Right ventricle myocardium superior (tissue), 1 donor: ENCODE measurements around the gene COA3. TPM values are rescaled to one million over a fixed set of nuclear protein-coding genes. Genes with fewer than 3 reads are reported as not detected.
A peak's percentile ranks its signal among the peaks of the same experiment; 100 is the strongest.

Experiments
- ATAC-seq: fragments of 200-7000 bp; cut with Tn5 transposase; one replicate; pipeline ENCODE4 v1.9.1; 2020; ENCODE audit warnings: mild to moderate bottlenecking; ENCODE audit not compliant: poor library complexity
- DNase-seq: peaks from one replicate; pipeline ENCODE4 v3.0.0-alpha.2; 2020
- intact Hi-C: fragments of 100-400 bp; cut with DNase I; formaldehyde crosslinking; loops from one replicate; pipeline ENCODE4 v1.11.2; 2022
- long read RNA-seq: library from polyadenylated mRNA; unstranded; transcript quantifications from one replicate; pipeline ENCODE4 v2.0.0, GENCODE V29; 2021
- total RNA-seq: library from RNA; stranded (reverse); fragmentation: NEBNext Ultra II Directional; extraction: Animal tissue kit (Norgen Biotek cat#: 25700); gene quantifications from one replicate; pipeline ENCODE4 v1.2.1, GENCODE V29; 2021
- donor health status: DM: no; HTN: yes; CAD: no; lungs with severe emphysema.

COA3 gene
- 67.2 TPM for total RNA-seq
- long read RNA-seq, transcript COA3-201 (2 exons, 771 nt), result major isoform, 44 of 48 reads
- long read RNA-seq, partial matches to known transcripts, result 4 of 48 reads
- long read RNA-seq, other reads (novel, unspliced or antisense), result 0 of 48 reads

GRCh38 chr17:42798383-42799380 is at the start of gene COA3, which contains the start of gene CNTD1:
COA3 (minus strand) TSS chr17:42798704; CDS start chr17:42798681, 23 bp downstream.
CNTD1 (plus strand) TSS chr17:42798861; CDS start chr17:42799068, 207 bp downstream.
- peak; percentile 92 for DNase-seq
- intact Hi-C loops, result no loop called here
- peak; percentile 98 for ATAC-seq

GRCh38 chr17:42848093-42848492 is 49.6 kb upstream of the COA3 start:
- no peak for DNase-seq
- intact Hi-C loops, result no loop called here
- ATAC-seq, result no peak

GRCh38 chr17:42846594-42847280 is 48.2 kb upstream of the COA3 start:
- ATAC-seq (peak; percentile 29), DNase-seq (no peak)
- intact Hi-C loops, result no loop called here

GRCh38 chr17:42845918-42846593 is 47.6 kb upstream of the COA3 start:
- DNase-seq, result no peak
- no peak for ATAC-seq
- intact Hi-C loops, result no loop called here

- intact Hi-C loops, result no loop called here
- no peak for DNase-seq
- ATAC-seq, result no peak
These were observed 47.0 kb upstream of the COA3 start for GRCh38 chr17:42845556-42845917.

- intact Hi-C loops, result no loop called here
- ATAC-seq (no peak), DNase-seq (no peak)
These were observed 46.5 kb upstream of the COA3 start for GRCh38 chr17:42844761-42845555.

GRCh38 chr17:42844271-42844670 is 45.8 kb upstream of the COA3 start, which contains the start of gene AOC2:
AOC2 (plus strand) TSS chr17:42844580; CDS start chr17:42844627, 47 bp downstream.
- DNase-seq, result no peak
- intact Hi-C loops, result no loop called here
- no peak for ATAC-seq

- ATAC-seq (peak; percentile 85), DNase-seq (no peak)
- intact Hi-C loops, result loop anchor here (2.0 kb wide), 2 partner anchors 87 to 95 kb away; no protein-coding TSS in a partner anchor
These were observed 44.9 kb upstream of the COA3 start for GRCh38 chr17:42843358-42843934.

- intact Hi-C loops, result loop anchor here (2.0 kb wide), 2 partner anchors 89 to 97 kb away; no protein-coding TSS in a partner anchor
- ATAC-seq (no peak), DNase-seq (no peak)
These were observed 43.6 kb upstream of the COA3 start for GRCh38 chr17:42841975-42842685.

GRCh38 chr17:42835732-42836131 is 37.2 kb upstream of the COA3 start:
- DNase-seq, result no peak
- intact Hi-C loops, result no loop called here

GRCh38 chr17:42833767-42834422 is 35.4 kb upstream of the COA3 start:
- DNase-seq (no peak), ATAC-seq (no peak)
- intact Hi-C loops, result no loop called here

More at GRCh38 chr17:42835732-42836131, 37.2 kb upstream of the COA3 start:
- ATAC-seq, result no peak

GRCh38 chr17:42832934-42833766 is 34.6 kb upstream of the COA3 start, which contains the start of gene PSME3:
PSME3 (plus strand) TSS chr17:42833397; CDS start chr17:42833632, 235 bp downstream.
- peak; percentile 99 for ATAC-seq
- intact Hi-C loops, result no loop called here
- peak; percentile 96 for DNase-seq

- no peak for ATAC-seq
- intact Hi-C loops, result no loop called here
- no peak for DNase-seq
These were observed 33.9 kb upstream of the COA3 start for GRCh38 chr17:42832213-42832933.

- DNase-seq (no peak), ATAC-seq (no peak)
- intact Hi-C loops, result no loop called here
These were observed 32.5 kb upstream of the COA3 start for GRCh38 chr17:42830971-42831370.

- ATAC-seq (no peak), DNase-seq (no peak)
- intact Hi-C loops, result no loop called here
These were observed 29.0 kb upstream of the COA3 start for GRCh38 chr17:42827472-42827871.
